Body of pancreas (tissue), 4 donors: ENCODE data around the gene CHCHD3.

ENCODE experiments used
- CTCF ChIP-seq, 7 experiments: fragments of 450-650 bp in 4 of 7; fragments of 200-600 bp in 3 of 7; sonication (generic) in 3 of 7; IDR thresholded peaks; one replicate each; pipeline ENCODE4 v1.5.1; 2016 to 2019; ENCODE audit warnings: antibody characterized with exemption in 7 of 7
- POLR2A ChIP-seq, 3 donors: fragments of 450-650 bp; IDR thresholded peaks; one replicate each; pipeline ENCODE4 v1.6.1; 2016; ENCODE audit warnings: antibody characterized with exemption in 3 of 3, mild to moderate bottlenecking in 2 of 3

DNA sequence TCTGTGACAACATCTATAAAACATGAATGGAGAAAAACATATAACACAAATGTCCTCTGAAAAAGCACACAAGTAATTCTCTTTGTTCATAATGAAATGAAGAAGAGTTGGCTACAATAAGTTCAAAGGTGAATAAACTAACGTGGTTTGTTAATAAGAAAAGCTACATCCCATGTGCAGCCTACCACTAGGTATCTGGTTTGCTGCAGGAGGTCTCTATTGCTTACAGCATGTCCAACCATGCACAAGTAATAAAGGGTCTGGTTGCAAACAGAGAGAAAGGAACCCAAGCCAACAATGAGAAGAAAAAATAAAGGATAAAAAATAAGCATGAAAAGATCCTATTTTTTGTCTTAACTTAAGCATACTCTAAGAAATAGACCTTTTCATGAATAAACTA lies 139.2 kb downstream of the CHCHD3 start:
- TF ChIP-seq CTCF (IDR thresholded peaks at IDR 0.05) (no peak), POLR2A (IDR thresholded peaks at IDR 0.05) (no peak)
